ENCODE measurements around the gene PHC2.

Gene PHC2

DNA sequence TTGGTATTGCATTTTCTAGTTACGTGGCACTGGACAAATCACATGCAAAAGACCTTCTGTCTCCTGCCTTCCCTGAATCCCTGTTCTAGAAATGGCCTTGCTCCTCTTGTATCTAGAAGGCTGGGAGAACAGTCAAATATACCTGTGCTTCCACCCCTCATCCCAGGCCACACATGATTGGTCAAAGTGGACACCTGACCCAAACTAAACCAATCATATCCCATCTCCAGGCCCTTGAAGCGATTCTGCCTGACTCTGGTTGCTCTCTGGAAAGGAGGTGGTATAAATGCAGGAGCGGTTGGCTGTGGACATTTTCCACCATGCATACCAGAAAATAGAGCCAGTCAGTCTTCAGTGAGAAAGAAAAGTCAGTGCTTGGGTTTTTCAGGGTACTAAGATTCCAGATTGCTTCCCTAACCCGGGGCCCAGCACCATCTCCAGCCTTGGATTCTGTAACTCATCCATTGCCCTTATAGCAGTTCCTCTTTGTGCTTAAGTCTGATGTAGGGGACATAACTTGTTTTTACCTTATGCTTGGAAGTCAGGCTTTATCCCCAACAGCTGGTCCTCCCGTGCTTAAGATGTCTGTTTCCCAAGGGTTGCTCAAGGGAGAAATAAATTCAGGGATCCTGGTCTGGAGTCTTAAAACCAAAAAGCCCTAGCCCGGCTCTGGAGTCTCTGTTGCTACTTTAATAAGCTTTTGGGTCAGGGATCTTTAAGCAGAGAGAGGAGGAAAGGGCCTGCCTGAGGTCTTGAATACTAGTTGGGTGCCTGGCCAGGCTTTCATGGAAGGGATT, 7.7 kb upstream of the PHC2 start:
- no peak for DNase-seq
- H4K20me1 ChIP-seq (ENCODE audit: insufficient read depth, low read length) = no peaks in the 10 kb centered on the region
- H3K9me2 ChIP-seq (replicated peaks; ENCODE audit: insufficient read depth, low read length) = no peaks in the 10 kb centered on the region
- H3K4me2 ChIP-seq (ENCODE audit: low read depth, low read length) = no peak overlapping the region
- no peak for TF ChIP-seq EZH2 (optimal IDR thresholded peaks at IDR 0.05; ENCODE audit: low read depth, low read length)
- TF ChIP-seq, protein P1, sequence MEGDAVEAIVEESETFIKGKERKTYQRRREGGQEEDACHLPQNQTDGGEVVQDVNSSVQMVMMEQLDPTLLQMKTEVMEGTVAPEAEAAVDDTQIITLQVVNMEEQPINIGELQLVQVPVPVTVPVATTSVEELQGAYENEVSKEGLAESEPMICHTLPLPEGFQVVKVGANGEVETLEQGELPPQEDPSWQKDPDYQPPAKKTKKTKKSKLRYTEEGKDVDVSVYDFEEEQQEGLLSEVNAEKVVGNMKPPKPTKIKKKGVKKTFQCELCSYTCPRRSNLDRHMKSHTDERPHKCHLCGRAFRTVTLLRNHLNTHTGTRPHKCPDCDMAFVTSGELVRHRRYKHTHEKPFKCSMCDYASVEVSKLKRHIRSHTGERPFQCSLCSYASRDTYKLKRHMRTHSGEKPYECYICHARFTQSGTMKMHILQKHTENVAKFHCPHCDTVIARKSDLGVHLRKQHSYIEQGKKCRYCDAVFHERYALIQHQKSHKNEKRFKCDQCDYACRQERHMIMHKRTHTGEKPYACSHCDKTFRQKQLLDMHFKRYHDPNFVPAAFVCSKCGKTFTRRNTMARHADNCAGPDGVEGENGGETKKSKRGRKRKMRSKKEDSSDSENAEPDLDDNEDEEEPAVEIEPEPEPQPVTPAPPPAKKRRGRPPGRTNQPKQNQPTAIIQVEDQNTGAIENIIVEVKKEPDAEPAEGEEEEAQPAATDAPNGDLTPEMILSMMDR (IDR thresholded peaks at IDR 0.05; ENCODE audit: low read length) = no peak
- no peak for TF ChIP-seq EZH2phosphoT487 (IDR thresholded peaks at IDR 0.05; ENCODE audit: low read length)
- H3K9me3 ChIP-seq (replicated peaks; ENCODE audit: insufficient read depth, low read length) = no peaks in the 10 kb centered on the region
- H3F3A ChIP-seq (ENCODE audit: insufficient read depth, low read length) = no peaks in the 10 kb centered on the region
- H3K27ac ChIP-seq (ENCODE audit: low read length) = no peak overlapping the region
- no peak overlapping the region for H2AFZ ChIP-seq (ENCODE audit: low read length)
- no peaks in the 10 kb centered on the region for H3K4me1 ChIP-seq (ENCODE audit: low read length)
- H3K79me2 ChIP-seq (ENCODE audit: low read length) = no peaks in the 10 kb centered on the region
- no peak overlapping the region for H3K9ac ChIP-seq (ENCODE audit: low read length)
- H3K27me3 ChIP-seq (replicated peaks; ENCODE audit: insufficient read depth, low read length) = no peaks in the 10 kb centered on the region
- H3K4me3 ChIP-seq (ENCODE audit: low read length) = no peak overlapping the region
- H3K36me3 ChIP-seq (replicated peaks; ENCODE audit: insufficient read depth, low read length) = no peaks in the 10 kb centered on the region

DNA sequence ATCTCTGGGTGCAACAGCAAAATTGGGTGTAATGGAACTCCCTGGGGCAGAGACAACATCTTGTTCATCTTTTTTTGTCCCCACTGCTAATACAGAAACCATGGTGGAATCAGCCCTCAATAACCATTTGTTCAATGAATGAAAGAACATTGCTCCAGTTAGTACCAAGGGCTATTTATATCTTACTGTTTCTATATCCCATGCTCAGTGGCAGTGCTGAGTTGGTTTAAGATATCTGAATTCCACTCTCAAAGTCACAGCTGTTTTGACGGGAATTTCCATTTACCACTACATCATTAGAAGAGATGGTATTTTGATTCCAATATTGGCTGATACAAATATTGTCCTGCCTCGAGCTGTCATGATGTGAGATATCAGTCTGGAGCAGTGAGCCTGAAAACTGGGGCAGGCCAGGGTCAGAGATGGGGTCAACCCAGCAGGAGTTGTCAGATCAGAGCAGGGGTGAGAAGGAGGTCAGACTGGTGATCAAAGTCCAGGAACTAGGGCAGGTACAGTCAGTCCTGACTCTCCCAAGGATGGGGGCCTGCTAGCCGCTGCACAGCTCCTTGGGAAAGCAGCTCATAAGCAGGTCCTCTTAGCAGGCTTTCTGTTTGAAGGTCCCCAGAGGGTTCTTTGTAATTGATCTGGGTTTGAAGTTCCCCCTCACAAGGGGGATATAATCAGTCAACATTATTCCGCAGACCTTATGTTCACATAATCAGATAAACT, 5.8 kb upstream of the PHC2 start:
- H3K27me3 ChIP-seq (replicated peaks; ENCODE audit: insufficient read depth, low read length) = no peaks in the 10 kb centered on the region
- no peak overlapping the region for H3K27ac ChIP-seq (ENCODE audit: low read length)
- no peak for DNase-seq
- H3K36me3 ChIP-seq (replicated peaks; ENCODE audit: insufficient read depth, low read length) = no peaks in the 10 kb centered on the region
- TF ChIP-seq EZH2 (optimal IDR thresholded peaks at IDR 0.05; ENCODE audit: low read depth, low read length) (no peak), EZH2phosphoT487 (IDR thresholded peaks at IDR 0.05; ENCODE audit: low read length) (no peak)
- TF ChIP-seq, protein P1 (IDR thresholded peaks at IDR 0.05; ENCODE audit: low read length) = no peak
- no peaks in the 10 kb centered on the region for H3K79me2 ChIP-seq (ENCODE audit: low read length)
- no peaks in the 10 kb centered on the region for H4K20me1 ChIP-seq (ENCODE audit: insufficient read depth, low read length)
- no peak overlapping the region for H2AFZ ChIP-seq (ENCODE audit: low read length)
- H3K4me2 ChIP-seq (ENCODE audit: low read depth, low read length) = no peak overlapping the region
- no peaks in the 10 kb centered on the region for H3F3A ChIP-seq (ENCODE audit: insufficient read depth, low read length)
- H3K9me3 ChIP-seq (replicated peaks; ENCODE audit: insufficient read depth, low read length) = no peaks in the 10 kb centered on the region
- H3K4me3 ChIP-seq (ENCODE audit: low read length) = no peak overlapping the region
- peaks cover 2% of the 10 kb centered on the region for H3K4me1 ChIP-seq (ENCODE audit: low read length)
- H3K9ac ChIP-seq (ENCODE audit: low read length) = no peak overlapping the region
- H3K9me2 ChIP-seq (replicated peaks; ENCODE audit: insufficient read depth, low read length) = no peaks in the 10 kb centered on the region

DNA sequence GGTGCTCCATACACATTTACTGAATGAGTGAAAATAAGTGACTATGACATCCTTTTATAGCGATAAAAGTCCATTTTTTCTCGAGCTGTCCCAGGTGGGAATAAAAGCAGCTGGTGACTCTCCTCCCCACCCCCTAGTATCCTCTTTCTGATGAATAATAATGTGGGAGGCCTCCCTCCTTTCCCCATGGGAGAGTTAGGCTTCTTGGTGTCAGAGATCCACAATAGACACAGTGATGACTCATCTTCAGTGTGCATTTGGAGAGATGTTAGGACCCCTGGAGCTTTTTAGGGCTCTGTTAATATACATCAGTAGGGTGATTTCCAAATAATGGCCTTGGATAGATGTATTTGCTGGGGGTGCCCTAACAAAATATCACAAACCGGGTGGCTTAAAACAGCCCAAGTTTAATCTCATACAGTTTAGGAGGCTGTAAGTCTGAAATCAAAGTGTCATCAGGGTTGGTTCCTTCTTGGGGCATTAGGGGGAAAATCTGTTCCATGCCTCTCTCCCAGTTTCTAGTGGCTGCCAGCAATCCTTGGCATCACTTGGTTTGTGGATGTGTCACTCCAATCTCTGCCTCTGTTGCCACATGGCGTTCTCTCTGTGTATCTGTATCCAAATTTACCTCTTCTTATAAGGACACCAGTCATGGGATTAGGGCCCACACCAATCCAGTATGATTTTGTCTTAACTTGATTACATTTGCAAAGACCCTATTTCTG, 4.4 kb upstream of the PHC2 start:
- Histone ChIP-seq H3K9me3 (replicated peaks; ENCODE audit: insufficient read depth, low read length) (no peaks in the 10 kb centered on the region), H3K4me2 (ENCODE audit: low read depth, low read length) (no peak overlapping the region), H3K36me3 (replicated peaks; ENCODE audit: insufficient read depth, low read length) (no peaks in the 10 kb centered on the region), H3K4me1 (ENCODE audit: low read length) (peaks cover 7% of the 10 kb centered on the region), H3K9me2 (replicated peaks; ENCODE audit: insufficient read depth, low read length) (no peaks in the 10 kb centered on the region), H3F3A (ENCODE audit: insufficient read depth, low read length) (no peaks in the 10 kb centered on the region), H3K4me3 (ENCODE audit: low read length) (no peak overlapping the region), H3K27me3 (replicated peaks; ENCODE audit: insufficient read depth, low read length) (no peaks in the 10 kb centered on the region), H3K27ac (ENCODE audit: low read length) (no peak overlapping the region), H2AFZ (ENCODE audit: low read length) (no peak overlapping the region), H3K79me2 (ENCODE audit: low read length) (no peaks in the 10 kb centered on the region), H3K9ac (ENCODE audit: low read length) (no peak overlapping the region), H4K20me1 (ENCODE audit: insufficient read depth, low read length) (no peaks in the 10 kb centered on the region)
- no peak for TF ChIP-seq EZH2phosphoT487 (IDR thresholded peaks at IDR 0.05; ENCODE audit: low read length)
- no peak for DNase-seq
